GM13976 (cell line): ENCODE data around the gene PRKAB1.

Experiments used
- DNase-seq: peaks from one replicate; pipeline ENCODE4 v3.0.0; 2012; ENCODE audit warnings: low spot score
- in situ Hi-C: fragments of 300-500 bp; cut with MboI; formaldehyde crosslinking; loops from one replicate; pipeline ENCODE4 v1.12.0; 2022; ENCODE audit warnings: low sequenced_read_pairs, mixed read lengths, inconsistent platforms; ENCODE audit not compliant: unreplicated experiment
- TF ChIP-seq, protein P1 (sequence below): IDR thresholded peaks from 2 replicates; pipeline ENCODE4 v1.5.1; 2012; ENCODE audit warnings: borderline replicate concordance, mild to moderate bottlenecking; ENCODE audit not compliant: insufficient read depth; ENCODE audit errors: extremely low read depth, missing control alignments, control extremely low read depth

The PRKAB1 gene

DNA sequence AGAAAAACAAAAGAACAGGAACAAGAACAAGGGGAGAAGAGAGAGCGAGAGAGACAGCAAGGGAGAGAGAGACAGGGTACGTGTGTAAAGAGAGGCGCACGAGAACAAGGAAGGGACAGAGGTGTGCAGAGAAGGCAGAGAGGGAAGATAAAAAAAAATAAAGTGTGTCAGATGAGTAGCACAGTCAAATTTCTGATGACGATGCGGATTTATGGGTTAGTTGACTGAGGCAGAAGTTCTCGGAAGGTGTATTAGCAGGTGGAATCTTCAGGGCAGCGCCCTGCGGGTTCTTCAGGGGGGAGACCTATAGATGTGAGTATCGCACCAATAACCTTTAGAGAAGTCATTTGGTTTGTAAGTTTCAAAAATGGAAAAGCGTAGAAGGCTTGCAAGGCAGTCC lies 44.8 kb downstream of the PRKAB1 start:
- DNase-seq: no peak
- TF ChIP-seq, protein P1, sequence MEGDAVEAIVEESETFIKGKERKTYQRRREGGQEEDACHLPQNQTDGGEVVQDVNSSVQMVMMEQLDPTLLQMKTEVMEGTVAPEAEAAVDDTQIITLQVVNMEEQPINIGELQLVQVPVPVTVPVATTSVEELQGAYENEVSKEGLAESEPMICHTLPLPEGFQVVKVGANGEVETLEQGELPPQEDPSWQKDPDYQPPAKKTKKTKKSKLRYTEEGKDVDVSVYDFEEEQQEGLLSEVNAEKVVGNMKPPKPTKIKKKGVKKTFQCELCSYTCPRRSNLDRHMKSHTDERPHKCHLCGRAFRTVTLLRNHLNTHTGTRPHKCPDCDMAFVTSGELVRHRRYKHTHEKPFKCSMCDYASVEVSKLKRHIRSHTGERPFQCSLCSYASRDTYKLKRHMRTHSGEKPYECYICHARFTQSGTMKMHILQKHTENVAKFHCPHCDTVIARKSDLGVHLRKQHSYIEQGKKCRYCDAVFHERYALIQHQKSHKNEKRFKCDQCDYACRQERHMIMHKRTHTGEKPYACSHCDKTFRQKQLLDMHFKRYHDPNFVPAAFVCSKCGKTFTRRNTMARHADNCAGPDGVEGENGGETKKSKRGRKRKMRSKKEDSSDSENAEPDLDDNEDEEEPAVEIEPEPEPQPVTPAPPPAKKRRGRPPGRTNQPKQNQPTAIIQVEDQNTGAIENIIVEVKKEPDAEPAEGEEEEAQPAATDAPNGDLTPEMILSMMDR: no peak
- in situ Hi-C loops: no loop called here

DNA sequence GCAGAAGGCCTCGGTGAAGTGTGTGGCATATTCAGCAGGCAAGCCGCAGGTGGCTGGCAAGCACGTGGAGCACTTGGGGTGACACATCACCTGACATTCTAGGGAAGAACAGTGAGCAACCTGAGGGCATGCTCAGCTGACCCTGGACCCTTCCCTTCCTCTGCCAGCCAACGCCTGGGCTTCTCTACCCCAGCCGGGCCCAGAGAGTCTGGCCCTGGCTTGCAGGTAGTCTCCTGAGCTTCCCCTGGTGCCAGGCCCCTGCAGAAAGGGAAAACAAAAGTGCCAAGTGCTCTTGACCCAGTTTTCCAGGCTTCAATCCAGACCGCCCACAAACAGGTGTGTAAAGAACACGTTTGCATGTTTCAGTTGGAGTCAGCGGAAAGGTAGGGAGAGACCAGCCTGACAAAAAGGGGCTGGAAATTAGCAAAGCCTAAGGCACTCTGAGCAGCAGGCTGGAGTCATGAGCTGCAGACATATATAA lies 45.7 kb downstream of the PRKAB1 start:
- in situ Hi-C loops: no loop called here
- TF ChIP-seq, protein P1: no peak
- DNase-seq: no peak

DNA sequence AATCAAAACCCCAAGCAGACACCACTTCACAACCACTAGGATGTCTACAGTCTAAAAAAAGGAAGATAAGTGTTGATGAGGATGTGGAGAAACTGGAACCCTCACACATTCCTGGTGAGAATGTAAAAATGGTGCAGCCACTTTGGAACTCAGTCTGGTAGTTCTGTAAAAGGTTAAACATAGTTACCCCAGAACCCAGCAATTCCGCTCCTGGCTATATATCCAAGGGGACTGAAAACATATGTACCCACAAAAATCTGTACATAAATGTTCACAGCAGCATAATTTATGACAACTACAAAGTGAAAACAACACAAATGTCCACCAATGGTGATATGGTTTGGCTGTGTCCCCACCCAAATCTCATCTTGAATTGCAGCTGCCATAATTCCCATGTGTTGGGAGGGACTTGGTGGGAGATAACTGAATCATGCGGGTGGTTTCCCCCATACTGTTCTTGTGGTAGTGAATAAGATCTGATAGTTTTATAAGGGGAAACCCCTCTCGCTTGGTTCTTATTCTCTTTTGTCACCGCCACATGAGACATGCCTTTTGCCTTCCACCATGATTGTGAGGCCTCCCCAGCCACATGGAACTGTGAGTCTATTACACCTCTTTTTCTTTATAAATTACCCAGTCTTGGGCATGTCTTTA lies 46.8 kb downstream of the PRKAB1 start:
- in situ Hi-C loops: no loop called here
- TF ChIP-seq, protein P1: no peak
- DNase-seq: no peak

DNA sequence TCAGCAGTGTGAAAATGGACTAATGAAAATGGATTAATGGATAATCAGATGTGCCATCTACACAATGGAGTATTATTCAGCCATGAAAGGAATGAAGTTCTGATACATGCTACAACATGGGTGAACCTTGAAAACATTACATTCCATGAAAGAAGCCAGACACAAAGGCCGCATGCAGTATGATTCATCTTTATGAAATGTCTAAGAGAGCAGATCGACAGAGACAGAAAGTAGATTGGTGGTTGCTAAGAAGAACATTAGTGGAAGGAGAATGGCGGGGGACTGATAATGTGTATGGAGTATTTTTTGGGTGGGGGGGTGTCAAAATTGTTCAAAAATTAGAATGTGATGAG lies 47.3 kb downstream of the PRKAB1 start:
- in situ Hi-C loops: no loop called here
- DNase-seq: no peak
- TF ChIP-seq, protein P1: no peak

DNA sequence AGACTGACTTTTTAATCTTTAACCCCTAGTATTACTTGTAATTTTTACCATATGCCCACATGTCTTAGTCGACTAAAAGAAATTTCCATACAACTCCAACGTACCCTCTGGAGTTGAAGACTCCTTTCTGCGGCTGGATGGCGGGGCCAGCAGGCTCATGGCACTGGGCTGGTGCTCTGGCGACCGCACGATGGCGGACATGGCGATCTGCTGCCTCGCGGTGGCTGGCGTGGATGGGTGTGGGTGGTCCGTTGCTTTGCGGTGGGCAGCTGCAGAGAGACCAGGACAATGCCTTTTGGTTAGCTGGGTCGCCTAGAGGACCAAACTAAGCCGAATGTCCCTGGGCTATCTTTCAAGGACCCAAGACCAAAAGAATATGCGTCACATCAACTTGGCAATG lies 50.2 kb downstream of the PRKAB1 start:
- DNase-seq: no peak
- in situ Hi-C loops: no loop called here
- TF ChIP-seq, protein P1: no peak

DNA sequence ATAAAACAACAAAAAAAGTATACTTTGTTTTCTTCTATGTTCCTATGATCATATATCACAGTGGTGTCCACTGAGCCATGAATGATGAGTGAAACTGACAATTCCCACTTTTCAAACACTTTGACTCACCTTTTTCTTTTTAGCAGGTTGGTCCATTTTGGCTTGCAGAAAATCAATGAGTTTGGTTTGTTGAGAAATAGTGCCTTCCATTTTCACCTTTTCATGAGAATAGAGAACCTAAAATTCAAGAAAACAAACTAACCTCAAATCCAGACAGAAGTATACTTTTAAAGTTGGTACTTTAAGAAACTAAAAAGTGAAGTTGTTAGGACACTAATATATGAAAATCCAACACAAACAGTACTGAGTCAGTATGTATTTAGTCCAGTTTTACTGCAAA lies 52.4 kb downstream of the PRKAB1 start:
- in situ Hi-C loops: no loop called here
- DNase-seq: no peak
- TF ChIP-seq, protein P1: no peak

DNA sequence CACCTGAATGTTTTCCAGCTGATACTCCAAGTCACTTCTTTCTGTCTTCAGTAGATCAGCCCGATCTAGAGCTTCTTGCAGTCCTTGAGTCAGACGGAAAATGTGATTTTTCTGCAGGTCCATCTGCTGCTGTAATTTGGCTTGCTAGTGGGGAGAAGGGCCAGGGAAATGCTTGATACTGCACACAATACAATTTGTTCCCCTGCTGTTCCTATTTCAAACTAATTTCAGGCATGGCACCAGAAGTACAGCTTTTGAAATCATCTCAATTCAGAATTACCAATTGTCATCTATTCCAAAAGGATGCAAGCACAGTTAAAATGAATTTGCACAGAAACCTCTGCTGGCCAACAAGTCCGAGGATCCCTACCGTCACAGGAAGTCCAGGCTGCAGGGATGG lies 53.4 kb downstream of the PRKAB1 start:
- no peak for DNase-seq
- in situ Hi-C loops: no loop called here
- TF ChIP-seq, protein P1: no peak
